ENCODE data around the gene PTPA.

PTPA gene

GRCh38 chr9:129084087-129084486, 27.1 kb upstream of the PTPA start:
- no peak for DNase-seq

- DNase-seq: no peak
Measured at GRCh38 chr9:129089246-129089645, 22.0 kb upstream of the PTPA start.

DNA sequence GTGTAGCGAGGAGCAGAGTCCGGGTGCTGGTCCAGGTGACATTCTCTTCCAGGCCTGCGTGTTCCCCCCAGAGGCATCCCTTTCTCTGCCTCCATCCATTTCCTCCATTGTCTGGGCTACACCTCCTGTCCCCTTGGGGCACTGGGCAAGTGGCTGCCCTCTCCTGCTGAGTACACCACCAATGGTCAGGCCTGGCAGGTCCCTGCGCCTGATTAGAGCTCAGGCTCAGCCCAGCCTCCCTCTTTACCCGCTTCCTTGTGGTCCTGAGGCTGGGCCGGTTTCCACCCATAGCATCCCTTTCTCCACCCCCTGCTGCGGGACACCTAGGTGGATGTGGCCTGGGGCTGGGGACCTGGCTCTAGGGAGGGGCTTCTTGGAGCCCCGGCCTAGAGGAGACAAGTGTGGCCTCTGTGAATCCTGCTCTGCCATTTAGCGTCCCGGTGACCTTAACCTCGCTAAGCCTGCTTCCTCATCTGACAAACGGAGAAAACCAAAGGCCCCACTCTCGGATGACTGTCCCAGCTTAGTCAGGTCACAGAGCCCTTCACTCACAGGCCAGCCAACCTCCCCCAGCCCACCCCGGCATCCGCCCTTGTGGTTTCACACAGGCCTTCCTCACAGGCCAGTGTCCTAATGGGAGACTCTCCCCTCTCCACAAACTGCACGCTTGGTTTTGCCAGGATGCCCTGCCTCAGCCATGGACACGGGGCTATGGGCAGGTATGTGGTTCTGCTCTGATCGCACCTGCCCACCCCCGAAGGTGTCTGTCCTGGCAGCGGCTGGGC, 17.4 kb upstream of the PTPA start:
- no peak for DNase-seq

DNA sequence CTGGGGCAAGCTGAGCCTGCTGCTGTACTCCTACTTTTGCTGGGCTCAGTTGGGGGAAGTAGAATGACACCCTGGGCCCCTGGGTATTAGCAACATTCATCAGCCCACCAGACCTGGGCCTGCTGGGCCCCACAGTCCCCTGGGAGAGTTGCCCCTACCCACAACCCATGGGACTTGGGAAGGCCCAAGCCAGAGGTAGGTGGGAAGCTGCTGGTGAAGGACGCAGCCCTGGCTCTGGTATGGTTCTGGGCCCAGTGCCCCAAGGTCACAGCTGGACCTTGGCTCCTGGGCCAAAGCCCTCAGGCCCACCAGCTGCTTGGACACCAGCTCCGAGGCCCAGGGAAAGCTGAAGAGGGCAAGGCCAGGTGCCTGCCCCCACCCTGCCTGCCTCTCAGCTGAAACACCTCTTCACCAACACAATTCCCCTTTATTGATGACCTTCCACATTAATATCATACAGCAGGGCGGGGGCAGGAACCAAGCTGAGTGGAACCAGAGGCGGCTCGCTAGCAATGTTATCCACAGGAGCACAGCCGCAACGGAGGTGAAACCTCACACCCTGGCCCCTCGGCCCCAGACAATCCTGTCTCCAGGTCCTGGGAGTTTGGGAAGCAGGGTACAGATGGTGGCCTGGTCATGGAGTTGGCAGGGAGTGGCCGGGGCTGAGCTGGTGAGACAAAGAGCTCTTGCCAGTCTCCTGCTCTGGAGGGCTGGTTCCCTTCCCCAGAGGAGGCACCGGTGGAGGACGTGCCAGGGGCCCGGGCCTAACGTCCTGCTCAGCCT, 16.6 kb upstream of the PTPA start:
- DNase-seq: no peak

DNA sequence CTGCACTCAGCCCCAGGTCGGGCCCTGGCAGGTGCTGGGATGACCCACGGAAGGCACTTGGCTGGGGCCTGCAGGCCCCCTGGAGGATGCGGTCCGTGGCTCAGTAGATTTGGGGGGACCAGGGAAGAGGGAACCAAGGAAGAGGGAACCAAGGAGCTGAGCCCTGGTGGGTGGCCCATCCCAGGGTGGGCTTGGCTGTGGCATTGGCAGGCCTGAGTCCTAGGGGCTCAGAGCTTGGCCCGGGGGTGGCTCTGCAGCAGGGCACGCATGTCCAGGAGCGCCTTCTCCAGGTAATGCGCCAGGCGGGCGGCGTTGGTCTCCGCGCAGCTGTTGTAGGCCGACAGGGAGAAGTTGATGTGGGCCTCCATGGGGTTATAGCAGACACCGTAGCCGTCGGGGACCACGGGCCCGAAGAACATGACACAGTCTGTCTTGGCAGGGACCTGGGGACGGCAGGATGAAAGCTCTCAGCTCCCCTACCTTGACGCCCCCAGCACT, 16.0 kb upstream of the PTPA start:
- DNase-seq: no peak

DNA sequence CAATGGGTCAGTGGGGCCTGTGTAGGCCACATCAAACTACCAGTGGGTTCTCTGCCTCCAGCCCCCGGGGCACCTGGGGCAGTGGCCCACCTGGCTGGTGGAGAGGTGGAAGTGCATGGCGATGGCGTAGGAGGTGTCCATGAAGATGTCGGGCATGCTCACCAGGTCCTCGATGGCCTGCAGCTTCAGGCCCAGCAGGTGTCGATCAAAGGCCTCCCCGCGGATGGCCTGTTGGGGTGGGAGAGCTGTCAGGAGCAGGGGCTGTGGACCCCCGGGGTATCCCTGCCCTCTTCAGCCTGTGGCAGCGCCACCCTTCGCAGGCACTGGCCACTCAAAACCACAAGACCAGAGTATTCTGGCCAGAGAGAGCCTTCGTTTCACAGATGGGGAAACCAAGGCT, 15.3 kb upstream of the PTPA start:
- DNase-seq: no peak

GRCh38 chr9:129097671-129098306, 13.4 kb upstream of the PTPA start:
- no peak for DNase-seq

- DNase-seq: no peak
Measured at GRCh38 chr9:129098328-129098727, 12.9 kb upstream of the PTPA start.

GRCh38 chr9:129100383-129101169, 10.6 kb upstream of the PTPA start:
- DNase-seq: no peak

DNA sequence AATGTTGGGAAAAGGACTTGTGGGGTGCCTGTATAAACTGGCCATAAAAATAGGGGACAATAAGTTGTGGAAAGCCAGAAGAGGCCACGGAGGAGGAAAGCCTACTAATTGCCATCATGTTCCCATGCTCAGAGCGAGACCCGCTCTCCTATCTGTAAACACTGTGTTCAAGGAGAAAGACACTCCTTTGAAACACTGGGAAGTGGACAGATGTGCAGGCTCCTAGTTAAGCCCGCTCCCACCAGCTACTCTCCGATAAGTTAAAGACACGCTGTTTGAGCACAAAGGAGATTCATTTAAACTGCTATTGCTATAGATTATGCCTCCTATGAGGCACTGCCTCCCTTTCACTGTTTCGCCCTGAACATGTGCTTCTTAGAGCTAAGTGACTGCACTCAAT, 9.9 kb upstream of the PTPA start:
- DNase-seq: no peak

GRCh38 chr9:129102095-129102525, 9.1 kb upstream of the PTPA start:
- DNase-seq: no peak

DNA sequence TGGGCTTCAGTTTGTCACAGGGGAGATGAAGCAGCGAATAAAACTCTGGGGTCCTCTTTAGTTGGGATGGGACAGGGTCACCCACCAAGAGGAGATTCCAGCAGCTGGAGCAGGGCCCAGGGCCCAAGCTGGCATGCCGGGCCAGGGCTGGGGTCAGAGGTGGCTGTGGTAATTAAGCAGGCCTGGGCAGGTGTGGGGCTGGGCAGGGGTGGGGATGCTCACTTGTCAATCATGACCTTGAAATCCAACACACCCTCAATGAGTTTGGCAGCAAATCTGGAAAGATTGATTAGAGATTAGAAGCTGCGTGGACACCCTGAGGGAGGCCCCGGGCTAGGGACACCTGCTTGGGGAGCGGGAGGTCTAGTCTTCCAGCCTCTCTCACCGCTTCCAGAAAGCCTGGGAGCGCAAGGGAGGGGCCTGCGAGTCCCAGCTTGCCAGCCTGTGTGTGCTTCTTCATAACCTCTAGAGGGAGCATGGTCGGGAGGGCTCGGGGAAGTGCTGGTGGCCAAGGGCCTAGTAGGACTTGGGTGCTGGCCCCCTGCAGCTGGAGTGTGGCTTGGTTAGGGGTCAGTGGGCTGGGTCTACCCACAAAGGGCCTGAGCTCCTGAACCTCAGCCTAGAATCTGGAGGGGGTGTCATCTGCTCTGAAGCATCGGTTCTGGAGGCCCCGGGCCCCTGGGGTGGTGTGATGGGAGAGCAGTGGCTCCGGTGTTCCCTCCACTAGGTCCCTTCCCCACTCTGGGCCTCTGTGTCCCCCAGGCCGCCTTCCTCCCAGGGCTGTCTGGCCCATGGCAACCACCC, 8.2 kb upstream of the PTPA start:
- DNase-seq: no peak

DNA sequence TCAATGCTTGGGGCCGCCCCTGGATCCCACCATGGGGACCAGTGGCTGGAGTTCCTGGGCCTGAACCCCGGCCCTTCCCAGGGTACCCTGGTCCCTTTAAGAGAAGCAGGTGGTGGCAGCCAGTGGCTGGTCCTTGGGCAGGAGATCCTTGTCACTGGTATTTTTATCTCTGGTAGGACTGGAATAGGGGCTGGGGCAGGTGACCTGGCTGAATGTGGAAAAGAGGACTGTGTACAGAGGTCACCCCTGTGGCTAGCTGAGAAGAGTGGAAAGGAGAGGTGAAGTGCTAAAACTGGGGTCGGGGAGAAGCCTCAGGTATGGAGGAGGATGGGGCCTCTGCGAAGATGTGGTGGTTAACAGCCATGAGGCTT, 7.6 kb upstream of the PTPA start:
- DNase-seq: no peak

DNA sequence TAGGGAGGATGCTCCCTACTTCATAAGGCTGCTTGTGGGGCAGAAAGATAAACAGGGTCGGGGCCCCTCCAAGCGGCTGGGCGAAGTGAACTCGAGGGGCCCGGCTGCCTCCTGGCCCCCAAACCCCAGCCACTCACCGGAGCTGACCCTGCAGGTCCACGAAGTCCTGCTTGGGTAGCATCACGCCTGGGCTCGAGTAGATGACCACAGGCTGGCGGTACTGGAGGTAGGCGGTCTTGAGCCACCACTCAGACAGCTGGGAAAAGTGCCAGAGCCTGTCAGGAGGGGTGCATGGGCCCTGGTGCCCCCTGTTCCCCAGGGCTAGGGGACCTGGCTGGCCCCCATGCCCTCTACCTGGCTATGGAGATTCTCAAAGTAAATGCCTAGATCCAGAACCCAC, 7.2 kb upstream of the PTPA start:
- DNase-seq: no peak

- DNase-seq: no peak
Measured at GRCh38 chr9:129105857-129106694, 5.1 kb upstream of the PTPA start.

- DNase-seq: no peak
Measured at GRCh38 chr9:129107651-129108050, 3.6 kb upstream of the PTPA start.

DNA sequence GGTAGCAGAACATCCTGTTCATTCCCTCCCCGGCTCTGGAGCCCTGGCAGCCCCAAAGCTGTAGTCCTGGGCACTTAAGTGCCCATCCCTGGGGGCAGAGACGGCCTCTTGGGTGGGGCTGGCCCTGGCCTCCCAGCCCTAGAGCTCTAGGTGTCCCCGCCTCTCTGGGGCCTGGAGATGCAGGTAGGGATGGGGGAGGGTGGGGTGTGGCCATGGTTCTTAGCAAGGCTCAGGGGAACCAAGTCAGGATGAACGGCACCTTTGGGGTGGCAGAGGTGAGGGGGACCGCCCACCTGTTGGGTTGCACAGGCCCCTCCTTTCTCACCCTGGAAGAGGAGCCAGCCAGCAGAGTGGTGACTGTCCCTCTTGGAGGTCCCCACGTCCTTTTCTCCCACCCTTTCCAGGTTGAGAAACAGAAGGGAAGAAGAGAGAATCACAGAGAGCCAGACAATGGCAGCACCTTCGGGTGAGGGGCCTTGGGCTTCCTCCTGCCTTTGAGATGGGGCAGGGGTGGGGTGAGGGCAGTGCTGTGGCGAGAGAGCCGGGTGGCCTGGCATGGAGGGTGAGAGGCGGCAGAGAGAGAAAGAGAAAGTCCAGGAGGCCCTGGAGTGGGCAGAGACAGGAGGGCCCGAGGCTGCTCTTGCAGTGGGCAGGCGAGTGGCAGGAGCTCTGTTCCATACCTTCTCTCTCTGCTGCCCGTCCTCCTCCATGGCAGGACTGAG, 3.0 kb upstream of the PTPA start:
- DNase-seq: no peak

DNA sequence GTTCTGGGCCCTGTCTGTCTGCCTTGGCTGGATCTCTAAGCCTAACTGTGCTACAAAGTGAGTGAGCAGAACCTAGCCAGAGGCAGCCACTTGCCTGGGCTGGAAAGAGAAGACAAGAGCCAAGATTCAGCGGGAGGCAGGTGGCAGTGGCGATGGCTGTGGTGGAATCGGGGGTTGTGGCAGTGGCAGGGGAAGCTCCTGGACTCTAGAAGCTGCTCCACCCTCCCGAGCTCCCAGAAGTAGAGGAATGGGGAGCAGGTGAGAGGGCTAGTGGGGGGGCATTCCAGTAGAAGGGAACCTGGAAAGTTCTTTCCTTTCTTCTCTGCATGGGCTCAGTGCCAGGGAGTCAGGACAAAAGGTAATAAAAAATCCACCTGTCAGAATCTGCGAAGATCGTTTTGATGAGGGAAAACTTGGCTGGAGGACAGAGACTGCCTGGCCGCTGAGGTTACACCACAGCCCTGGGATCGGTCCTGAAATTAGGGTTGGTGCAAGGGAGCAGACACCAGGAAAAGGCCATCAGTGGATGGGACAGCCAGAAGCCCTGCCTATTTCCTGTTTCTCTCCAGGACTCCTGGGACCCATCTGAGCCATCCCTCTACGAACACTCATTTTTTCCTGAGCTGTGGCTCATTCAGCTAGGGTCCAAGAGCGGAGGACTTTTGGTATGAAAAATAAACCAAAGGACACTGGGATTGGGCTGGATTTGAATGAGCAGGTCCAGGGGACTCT, 2.2 kb upstream of the PTPA start:
- DNase-seq: no peak

- DNase-seq: no peak
Measured at GRCh38 chr9:129109537-129109903, 1.7 kb upstream of the PTPA start.
